H9 (cell line): ENCODE measurements around the gene UNC5B. TPM values are rescaled to one million over a fixed set of nuclear protein-coding genes. Genes with fewer than 3 reads are reported as not detected.

Source experiments
- DNase-seq: peaks from one replicate; pipeline ENCODE4 v3.0.0-alpha.2; 2017
- H2AFZ ChIP-seq: one replicate; pipeline ENCODE4 v1.6.1; 2013; ENCODE audit warnings: mild to moderate bottlenecking, low read length, control low read depth, moderate library complexity
- H2AK5ac ChIP-seq: 2 replicates; pipeline ENCODE4 v1.6.1; 2013; ENCODE audit warnings: low read length, control low read depth, mixed read lengths; ENCODE audit not compliant: insufficient read length
- H2BK120ac ChIP-seq: one replicate; pipeline ENCODE4 v1.6.1; 2013; ENCODE audit warnings: low read depth, mild to moderate bottlenecking, low read length, control low read depth, inconsistent platforms; ENCODE audit not compliant: poor library complexity, severe bottlenecking
- H2BK12ac ChIP-seq: 2 replicates; pipeline ENCODE4 v1.6.1; 2013; ENCODE audit warnings: low read length, control low read depth, mixed read lengths, low read depth; ENCODE audit not compliant: insufficient read length
- H2BK15ac ChIP-seq: 2 replicates; pipeline ENCODE4 v1.6.1; 2013; ENCODE audit warnings: low read depth, low read length, control low read depth
- H2BK20ac ChIP-seq: one replicate; pipeline ENCODE4 v1.6.1; 2013; ENCODE audit warnings: low read depth, mild to moderate bottlenecking, low read length, control low read depth, inconsistent platforms; ENCODE audit not compliant: poor library complexity, severe bottlenecking
- H2BK5ac ChIP-seq: 2 replicates; pipeline ENCODE4 v1.6.1; 2013; ENCODE audit warnings: low read length, control low read depth, mixed read lengths; ENCODE audit not compliant: insufficient read length
- H3K14ac ChIP-seq: 2 replicates; pipeline ENCODE4 v1.6.1; 2013; ENCODE audit warnings: low read length, control low read depth; ENCODE audit not compliant: insufficient read depth
- H3K18ac ChIP-seq: 2 replicates; pipeline ENCODE4 v1.6.1; 2013; ENCODE audit warnings: low read depth, mild to moderate bottlenecking, mixed read lengths, low read length, control low read depth; ENCODE audit not compliant: insufficient read length
- H3K23ac ChIP-seq: 2 replicates; pipeline ENCODE4 v1.6.1; 2013; ENCODE audit warnings: low read length, control low read depth, mixed read lengths, low read depth; ENCODE audit not compliant: insufficient read length
- H3K23me2 ChIP-seq: 2 replicates; pipeline ENCODE4 v1.6.1; 2013; ENCODE audit warnings: low read depth, mild to moderate bottlenecking, mixed read lengths, low read length, control low read depth; ENCODE audit not compliant: insufficient read length, poor library complexity, severe bottlenecking
- H3K27ac ChIP-seq: 2 replicates; pipeline ENCODE4 v1.5.1; 2013; ENCODE audit warnings: low read length, control low read depth, mixed read lengths, low read depth; ENCODE audit not compliant: insufficient read length
- H3K27me3 ChIP-seq: 2 replicates; pipeline ENCODE4 v1.6.1; 2013; ENCODE audit warnings: low read length, control low read depth, inconsistent platforms; ENCODE audit not compliant: insufficient read depth
- H3K4ac ChIP-seq: 2 replicates; pipeline ENCODE4 v1.6.1; 2013; ENCODE audit warnings: low read depth, mild to moderate bottlenecking, control low read depth, inconsistent platforms, low read length, moderate library complexity
- H3K4me1 ChIP-seq: 2 replicates; pipeline ENCODE4 v1.6.1; 2013; ENCODE audit warnings: low read length, control low read depth, inconsistent platforms; ENCODE audit not compliant: insufficient read depth
- H3K4me2 ChIP-seq: 2 replicates; pipeline ENCODE4 v1.6.1; 2013; ENCODE audit warnings: low read length, control low read depth, mixed read lengths; ENCODE audit not compliant: insufficient read length, insufficient read depth
- H3K56ac ChIP-seq: 2 replicates; pipeline ENCODE4 v1.6.1; 2013; ENCODE audit warnings: low read depth, mild to moderate bottlenecking, mixed read lengths, low read length, control low read depth; ENCODE audit not compliant: insufficient read length
- H3K79me1 ChIP-seq: 2 replicates; pipeline ENCODE4 v1.6.1; 2013; ENCODE audit warnings: low read depth, mild to moderate bottlenecking, moderate library complexity, low read length, control low read depth, inconsistent platforms; ENCODE audit not compliant: insufficient read depth, poor library complexity, severe bottlenecking
- H3K79me2 ChIP-seq: 2 replicates; pipeline ENCODE4 v1.6.1; 2013; ENCODE audit warnings: low read length, control low read depth, inconsistent platforms; ENCODE audit not compliant: insufficient read depth
- H3K9ac ChIP-seq: 2 replicates; pipeline ENCODE4 v1.6.1; 2013; ENCODE audit warnings: low read length, control low read depth, mixed read lengths; ENCODE audit not compliant: insufficient read length; ENCODE audit errors: extremely low read depth
- H3K9me3 ChIP-seq: one replicate; pipeline ENCODE4 v1.6.1; 2013; ENCODE audit warnings: low read depth, low read length, inconsistent platforms; ENCODE audit not compliant: control insufficient read depth
- H3T11ph ChIP-seq: one replicate; pipeline ENCODE4 v1.6.1; 2013; ENCODE audit warnings: mild to moderate bottlenecking, low read length, control low read depth, inconsistent platforms
- H4K20me1 ChIP-seq: one replicate; pipeline ENCODE4 v1.6.1; 2013; ENCODE audit not compliant: control insufficient read depth, insufficient read length, insufficient read depth
- H4K5ac ChIP-seq: 2 replicates; pipeline ENCODE4 v1.6.1; 2013; ENCODE audit warnings: low read depth, mild to moderate bottlenecking, mixed read lengths, low read length, control low read depth; ENCODE audit not compliant: insufficient read length
- H4K8ac ChIP-seq: replicated peaks from 2 replicates; pipeline ENCODE4 v1.6.1; 2013; ENCODE audit warnings: low read length, control low read depth, mixed read lengths, low read depth; ENCODE audit not compliant: insufficient read length
- H4K91ac ChIP-seq: 2 replicates; pipeline ENCODE4 v1.6.1; 2013; ENCODE audit warnings: low read depth, mild to moderate bottlenecking, moderate library complexity, mixed read lengths, low read length, control low read depth; ENCODE audit not compliant: insufficient read length
- H3K27ac Mint-ChIP-seq, 3 experiments: 2 replicates in 2 of 3; 3 replicates in 1 of 3; pipeline ENCODE4 v1.8.0; 2020 to 2021; ENCODE audit warnings: mixed read lengths in 3 of 3, mild to moderate bottlenecking in 1 of 3, moderate library complexity in 1 of 3
- H3K27me3 Mint-ChIP-seq: 2 replicates; pipeline ENCODE4 v1.8.0; 2021; ENCODE audit warnings: low read depth, mild to moderate bottlenecking, moderate library complexity, mixed read lengths
- H3K36me3 Mint-ChIP-seq, 3 experiments: 2 replicates in 2 of 3; 3 replicates in 1 of 3; pipeline ENCODE4 v1.8.0; 2020 to 2021; ENCODE audit warnings: low read depth in 3 of 3, mixed read lengths in 3 of 3; ENCODE audit not compliant: insufficient read depth in 1 of 3
- H3K4me1 Mint-ChIP-seq, 2 experiments: 2 replicates each; pipeline ENCODE4 v1.8.0; 2020; ENCODE audit warnings: mixed read lengths in 2 of 2
- H3K4me3 Mint-ChIP-seq, 2 experiments: 2 replicates in 1 of 2; 3 replicates in 1 of 2; pipeline ENCODE4 v1.8.0; 2020 to 2021; ENCODE audit warnings: mild to moderate bottlenecking in 2 of 2, mixed read lengths in 2 of 2, moderate library complexity in 1 of 2
- H3K9me3 Mint-ChIP-seq, 2 experiments: 2 replicates in 1 of 2; 3 replicates in 1 of 2; pipeline ENCODE4 v1.8.0; 2020; ENCODE audit warnings: mild to moderate bottlenecking in 2 of 2, mixed read lengths in 2 of 2, moderate library complexity in 1 of 2
- WGBS: extraction: QIAGEN DNeasy Blood & Tissue Kit; methylation state at CpG from one replicate; pipeline ENCODE4 v1.1.7; 2013; ENCODE audit warnings: missing lambda C conversion rate, low lambda C conversion rate, mixed read lengths; ENCODE audit not compliant: insufficient read length; ENCODE audit errors: extremely low coverage; 5-methylcytosine and 5-hydroxymethylcytosine counted together
- total RNA-seq: library from RNA; stranded (reverse); gene quantifications from 2 replicates; pipeline ENCODE4 v1.2.1, GENCODE V29; 2021
- TF ChIP-seq, protein P1 (sequence below): fragments of 200-600 bp; sonication (generic); conservative IDR thresholded peaks from 3 replicates; pipeline ENCODE4 v1.8.0; 2021; ENCODE audit warnings: antibody characterized with exemption, mild to moderate bottlenecking

UNC5B gene
- total RNA-seq, 1 experiment from 2014 or later = 28.4 TPM

DNA sequence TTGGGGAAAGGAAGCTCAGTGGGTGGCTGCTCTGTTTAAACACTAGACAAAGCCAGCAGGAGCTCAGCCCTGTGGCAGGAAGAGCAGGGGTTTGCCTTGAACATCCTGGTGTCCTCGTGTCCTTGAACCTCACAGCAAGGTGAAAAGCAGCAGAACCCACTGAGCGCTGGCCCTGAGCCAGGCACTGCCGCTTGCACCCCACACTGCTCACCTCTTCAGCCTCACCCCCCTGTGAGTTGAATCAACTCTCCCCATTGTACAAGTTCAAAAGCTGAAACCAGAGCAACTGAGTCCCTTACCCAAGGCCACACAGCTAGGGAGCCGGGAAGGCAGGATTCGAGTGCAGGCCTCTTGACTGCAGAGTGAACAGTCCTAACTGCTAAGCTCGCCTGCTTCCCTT lies 138.7 kb downstream of the UNC5B start:
- no CpG with 5 or more reads among the region's 6 CpGs for WGBS
- H2AK5ac ChIP-seq = no peak overlapping the region
- no peak overlapping the region for H4K91ac ChIP-seq
- Mint-ChIP-seq H3K4me1 (peaks cover 37 to 46% of the 10 kb centered on the region in 2 experiments), H3K27me3 (no peaks in the 10 kb centered on the region), H3K36me3 (peaks cover 4 to 12% (median 6%) of the 10 kb centered on the region in 3 experiments; a peak in 6 of 7 replicates), H3K4me3 (no peak overlapping the region), H3K9me3 (no peaks in the 10 kb centered on the region), H3K27ac (peak overlapping the region in 2 of 3 experiments; percentile 80 to 95; a peak in 3 of 7 replicates)
- H3K9ac ChIP-seq = no peak overlapping the region
- H3K56ac ChIP-seq = no peak overlapping the region
- no peak overlapping the region for H3T11ph ChIP-seq
- no peak overlapping the region for H2AFZ ChIP-seq
- no peak overlapping the region for H2BK20ac ChIP-seq
- no peaks in the 10 kb centered on the region for H3K23me2 ChIP-seq
- H4K8ac ChIP-seq = no peak overlapping the region
- no peak overlapping the region for H3K18ac ChIP-seq
- H3K23ac ChIP-seq = no peak overlapping the region
- H3K79me2 ChIP-seq = no peaks in the 10 kb centered on the region
- H3K14ac ChIP-seq = no peak overlapping the region
- TF ChIP-seq, protein P1, sequence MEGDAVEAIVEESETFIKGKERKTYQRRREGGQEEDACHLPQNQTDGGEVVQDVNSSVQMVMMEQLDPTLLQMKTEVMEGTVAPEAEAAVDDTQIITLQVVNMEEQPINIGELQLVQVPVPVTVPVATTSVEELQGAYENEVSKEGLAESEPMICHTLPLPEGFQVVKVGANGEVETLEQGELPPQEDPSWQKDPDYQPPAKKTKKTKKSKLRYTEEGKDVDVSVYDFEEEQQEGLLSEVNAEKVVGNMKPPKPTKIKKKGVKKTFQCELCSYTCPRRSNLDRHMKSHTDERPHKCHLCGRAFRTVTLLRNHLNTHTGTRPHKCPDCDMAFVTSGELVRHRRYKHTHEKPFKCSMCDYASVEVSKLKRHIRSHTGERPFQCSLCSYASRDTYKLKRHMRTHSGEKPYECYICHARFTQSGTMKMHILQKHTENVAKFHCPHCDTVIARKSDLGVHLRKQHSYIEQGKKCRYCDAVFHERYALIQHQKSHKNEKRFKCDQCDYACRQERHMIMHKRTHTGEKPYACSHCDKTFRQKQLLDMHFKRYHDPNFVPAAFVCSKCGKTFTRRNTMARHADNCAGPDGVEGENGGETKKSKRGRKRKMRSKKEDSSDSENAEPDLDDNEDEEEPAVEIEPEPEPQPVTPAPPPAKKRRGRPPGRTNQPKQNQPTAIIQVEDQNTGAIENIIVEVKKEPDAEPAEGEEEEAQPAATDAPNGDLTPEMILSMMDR = no peak
- no peak overlapping the region for H2BK120ac ChIP-seq
- H3K27me3 ChIP-seq = no peaks in the 10 kb centered on the region
- H3K4me2 ChIP-seq = no peak overlapping the region
- no peaks in the 10 kb centered on the region for H3K79me1 ChIP-seq
- no peak overlapping the region for H3K27ac ChIP-seq
- no peak for DNase-seq
- H3K4me1 ChIP-seq = peaks cover under 1% of the 10 kb centered on the region; the same call in 1 of the 2 replicates
- no peak overlapping the region for H4K5ac ChIP-seq
- H3K4ac ChIP-seq = no peak overlapping the region
- H3K9me3 ChIP-seq = no peaks in the 10 kb centered on the region
- H4K20me1 ChIP-seq = no peaks in the 10 kb centered on the region
- H2BK15ac ChIP-seq = no peak overlapping the region
- H2BK5ac ChIP-seq = no peak overlapping the region
- H2BK12ac ChIP-seq = no peak overlapping the region
